HFF-Myc (cell line): ENCODE measurements around the gene SERPINF2.
"Not testable (repeated sequence)": the region's sequence is repeated elsewhere in the genome, so short reads cannot be mapped to it uniquely, and the experiment has no call there.

Source experiments
- DNase-seq: peaks from one replicate; pipeline ENCODE4 v3.0.0-alpha.2; 2011; ENCODE audit warnings: low read depth; ENCODE audit errors: extremely low read depth
- H3K4me3 ChIP-seq: replicated peaks from 2 replicates; pipeline ENCODE4 v1.5.1; 2011; ENCODE audit warnings: low read depth, mild to moderate bottlenecking, control low read depth, low read length
- CTCF ChIP-seq: IDR thresholded peaks from 2 replicates; pipeline ENCODE4 v1.5.1; 2012; ENCODE audit warnings: mild to moderate bottlenecking, low read depth, low read length, control low read depth; ENCODE audit errors: missing control alignments

Gene SERPINF2

DNA sequence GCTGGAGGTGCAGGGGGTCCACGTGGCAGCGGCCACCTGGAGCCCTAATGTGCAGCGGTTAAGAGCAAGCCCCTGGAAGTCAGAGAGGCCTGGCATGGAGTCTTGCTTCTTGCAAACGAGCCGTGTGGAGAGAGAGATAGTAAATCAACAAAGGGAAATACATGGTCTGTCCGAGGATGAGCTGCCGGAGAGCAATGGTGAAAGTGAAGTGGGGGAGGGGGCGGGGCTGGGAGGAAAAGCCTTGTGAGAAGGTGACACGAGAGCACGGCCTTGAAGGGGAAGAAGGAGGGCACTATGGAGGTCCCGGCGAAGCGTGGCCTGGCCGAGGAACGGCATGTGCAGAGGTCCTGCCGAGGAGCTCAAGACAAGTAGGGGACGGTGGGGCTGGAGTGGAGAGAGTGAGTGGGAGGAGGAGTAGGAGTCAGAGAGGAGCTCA is 13.2 kb downstream of the SERPINF2 start:
- H3K4me3 ChIP-seq: no peak overlapping the region
- DNase-seq: no peak
- TF ChIP-seq CTCF: no peak

GRCh38 chr17:1758807-1759206 is 16.1 kb downstream of the SERPINF2 start:
- DNase-seq: no peak
- no peak for TF ChIP-seq CTCF
- no peak overlapping the region for H3K4me3 ChIP-seq

DNA sequence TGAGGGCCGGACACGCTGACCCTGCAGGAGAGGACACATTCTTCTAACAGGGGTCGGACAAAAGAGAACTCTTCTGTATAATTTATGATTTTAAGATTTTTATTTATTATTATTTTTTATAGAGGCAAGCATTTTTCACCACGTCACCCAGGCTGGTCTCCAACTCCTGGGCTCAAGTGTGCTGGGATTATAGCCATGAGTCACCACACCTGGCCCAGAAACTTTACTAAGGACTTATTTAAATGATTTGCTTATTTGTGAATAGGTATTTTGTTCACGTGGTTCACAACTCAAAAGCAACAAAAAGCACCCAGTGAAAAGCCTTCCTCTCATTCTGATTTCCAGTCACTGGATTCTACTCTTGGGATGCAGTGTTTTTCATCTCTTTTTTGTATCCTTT is 16.9 kb downstream of the SERPINF2 start:
- TF ChIP-seq CTCF: no peak
- no peak overlapping the region for H3K4me3 ChIP-seq
- DNase-seq: no peak

DNA sequence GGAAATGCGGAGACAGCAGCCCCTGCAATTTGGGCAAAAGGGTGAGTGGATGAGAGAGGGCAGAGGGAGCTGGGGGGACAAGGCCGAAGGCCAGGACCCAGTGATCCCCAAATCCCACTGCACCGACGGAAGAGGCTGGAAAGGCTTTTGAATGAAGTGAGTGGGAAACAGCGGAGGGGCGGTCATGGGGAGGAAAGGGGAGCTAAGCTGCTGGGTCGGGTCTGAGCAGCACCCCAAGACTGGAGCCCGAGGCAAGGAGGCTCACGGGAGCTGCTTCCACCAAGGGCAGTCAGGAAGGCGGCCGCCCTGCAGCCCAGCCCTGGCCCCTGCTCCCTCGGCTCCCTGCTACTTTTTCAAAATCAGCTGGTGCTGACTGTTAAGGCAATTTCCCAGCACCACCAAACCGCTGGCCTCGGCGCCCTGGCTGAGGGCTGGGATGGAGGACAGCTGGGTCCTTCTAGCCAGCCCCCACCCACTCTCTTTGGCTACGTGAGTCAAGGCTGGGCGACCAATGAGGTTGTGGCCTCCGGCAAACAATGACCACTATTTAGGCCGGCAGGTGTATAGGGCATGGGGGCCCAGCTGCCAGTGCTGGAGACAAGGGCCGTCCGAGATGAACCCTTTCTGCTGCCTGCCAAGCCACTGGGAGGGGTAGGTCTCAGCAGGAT is 19.7 kb downstream of the SERPINF2 start:
- DNase-seq: peak; percentile 56
- H3K4me3 ChIP-seq: peak overlapping the region; percentile 83
- TF ChIP-seq CTCF: no peak

GRCh38 chr17:1762901-1763898 is 20.5 kb downstream of the SERPINF2 start:
- DNase-seq: peak; percentile 84
- H3K4me3 ChIP-seq: peak overlapping the region; percentile 83

GRCh38 chr17:1764284-1764683 is 21.6 kb downstream of the SERPINF2 start:
- peak overlapping the region; percentile 83 for H3K4me3 ChIP-seq
- peak; percentile 80 for DNase-seq
- TF ChIP-seq CTCF: no peak

More at GRCh38 chr17:1762901-1763898, 20.5 kb downstream of the SERPINF2 start:
- TF ChIP-seq CTCF: no peak

DNA sequence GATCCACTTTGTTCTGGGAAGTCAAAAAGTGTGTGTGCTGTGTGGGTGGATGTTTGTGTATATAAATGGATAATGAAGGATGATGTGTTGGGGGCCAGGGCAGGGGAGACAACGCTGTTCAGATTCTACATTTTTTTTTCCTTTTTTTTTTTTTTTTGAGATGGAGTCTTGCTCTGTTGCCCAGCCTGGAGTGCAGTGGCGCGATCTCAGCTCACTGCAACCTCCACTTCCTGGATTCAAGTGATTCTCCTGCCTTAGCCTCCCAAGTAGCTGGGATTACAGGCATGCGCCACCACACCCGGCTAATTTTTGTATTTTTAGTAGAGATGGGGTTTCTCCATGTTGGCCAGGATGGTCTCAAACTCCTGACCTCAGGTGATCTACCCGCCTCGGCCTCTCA is 22.0 kb downstream of the SERPINF2 start:
- DNase-seq, H3K4me3 ChIP-seq: not testable (repeated sequence)
